ENCODE results near the gene RUFY4.

GRCh38 chr2:218063486-218063885, 5.6 kb upstream of the RUFY4 start:
- TF ChIP-seq REST (IDR thresholded peaks at IDR 0.05; ENCODE audit: borderline replicate concordance in 1 of 2, low read depth in 1 of 2, low read length in 2 of 2) (no peak), POLR2AphosphoS5 (IDR thresholded peaks at IDR 0.05; ENCODE audit: low read depth, low read length) (no peak), CTCF (CRISPR knock-in tag; IDR thresholded peaks at IDR 0.05) (no peak), ZNF792 (CRISPR knock-in tag; IDR thresholded peaks at IDR 0.05) (no peak)
